Globus pallidus (tissue), 1 donor: ENCODE results near the gene PRKCD.
A peak's percentile ranks its signal among the peaks of the same experiment; 100 is the strongest.

ENCODE experiments used
- DNase-seq: peaks from one replicate; pipeline ENCODE4 v3.0.0-alpha.2; 2015; ENCODE audit warnings: low spot score

The PRKCD gene

GRCh38 chr3:53160660-53161449, at the start of gene PRKCD:
PRKCD (plus strand) TSS chr3:53161209; CDS start chr3:53178423, 17,214 bp downstream.
- DNase-seq, result peak; percentile 79

- DNase-seq, result no peak
These were observed 49.2 kb upstream of the PRKCD start for GRCh38 chr3:53111822-53112221.

GRCh38 chr3:53113293-53114010, 47.6 kb upstream of the PRKCD start:
- DNase-seq, result no peak

GRCh38 chr3:53114011-53114400, 47.0 kb upstream of the PRKCD start:
- DNase-seq, result peak; percentile 77

GRCh38 chr3:53114412-53115074, 46.5 kb upstream of the PRKCD start:
- DNase-seq, result no peak

- DNase-seq, result no peak
These were observed 44.1 kb upstream of the PRKCD start for GRCh38 chr3:53116956-53117355.

GRCh38 chr3:53120336-53120735, 40.7 kb upstream of the PRKCD start:
- DNase-seq, result no peak

- no peak for DNase-seq
These were observed 38.6 kb upstream of the PRKCD start for GRCh38 chr3:53122255-53122932.

- no peak for DNase-seq
These were observed 38.1 kb upstream of the PRKCD start for GRCh38 chr3:53122933-53123305.

- no peak for DNase-seq
These were observed 37.5 kb upstream of the PRKCD start for GRCh38 chr3:53123510-53123909.

GRCh38 chr3:53123953-53124352, 37.1 kb upstream of the PRKCD start:
- DNase-seq, result no peak

- no peak for DNase-seq
These were observed 34.4 kb upstream of the PRKCD start for GRCh38 chr3:53126601-53127000.

GRCh38 chr3:53129344-53129743, 31.7 kb upstream of the PRKCD start:
- DNase-seq, result no peak

- peak; percentile 94 for DNase-seq
These were observed 30.6 kb upstream of the PRKCD start, which contains the start of gene RFT1 for GRCh38 chr3:53130179-53131061. RFT1 (minus strand) TSS chr3:53130435; CDS start chr3:53130400, 35 bp downstream.

GRCh38 chr3:53131096-53131495, 29.9 kb upstream of the PRKCD start:
- DNase-seq, result no peak

GRCh38 chr3:53132347-53132746, 28.7 kb upstream of the PRKCD start:
- DNase-seq, result no peak

GRCh38 chr3:53134631-53135232, 26.3 kb upstream of the PRKCD start:
- DNase-seq, result peak; percentile 38

- no peak for DNase-seq
These were observed 23.8 kb upstream of the PRKCD start for GRCh38 chr3:53137221-53137620.

- DNase-seq, result no peak
These were observed 23.1 kb upstream of the PRKCD start for GRCh38 chr3:53137835-53138446.
